Activated naive CD8-positive, alpha-beta T cell treated with anti-CD3 and anti-CD28 coated beads, Interleukin-2, amount 50 U/mL, for 16 hours (primary cell): ENCODE results near the gene TMCO1.
A peak's percentile ranks its signal among the peaks of the same experiment; 100 is the strongest.
"Not testable (repeated sequence)": the region's sequence is repeated elsewhere in the genome, so short reads cannot be mapped to it uniquely, and the experiment has no call there.

Experiments used
- DNase-seq: peaks from one replicate; pipeline ENCODE4 v3.0.0-alpha.2; 2020; ENCODE audit warnings: low read depth, low spot score

TMCO1 gene

GRCh38 chr1:165768513-165769394 lies at the start of gene TMCO1:
Gene TMCO1 (minus strand): TSS chr1:165768868. CDS start chr1:165768751, 117 bp downstream.
- DNase-seq = peak; percentile 76

- no peak for DNase-seq
These were observed 48.3 kb upstream of the TMCO1 start for GRCh38 chr1:165816826-165817497.

- no peak for DNase-seq
These were observed 47.5 kb upstream of the TMCO1 start for GRCh38 chr1:165816157-165816556.

- no peak for DNase-seq
These were observed 47.1 kb upstream of the TMCO1 start for GRCh38 chr1:165815725-165816124.

GRCh38 chr1:165807613-165808012 lies 38.9 kb upstream of the TMCO1 start:
- DNase-seq = no peak

- DNase-seq = not testable (repeated sequence)
These were observed 35.8 kb upstream of the TMCO1 start for GRCh38 chr1:165804513-165804912.

GRCh38 chr1:165799387-165799786 lies 30.7 kb upstream of the TMCO1 start:
- DNase-seq = no peak

GRCh38 chr1:165795894-165796293 lies 27.2 kb upstream of the TMCO1 start:
- DNase-seq = no peak

GRCh38 chr1:165793951-165794350 lies 25.3 kb upstream of the TMCO1 start:
- no peak for DNase-seq

GRCh38 chr1:165787741-165788140 lies 19.1 kb upstream of the TMCO1 start:
- DNase-seq = no peak

GRCh38 chr1:165783519-165783918 lies 14.9 kb upstream of the TMCO1 start:
- DNase-seq = not testable (repeated sequence)

- not testable (repeated sequence) for DNase-seq
These were observed 9.5 kb upstream of the TMCO1 start for GRCh38 chr1:165778197-165778596.

- DNase-seq = no peak
These were observed 4.8 kb upstream of the TMCO1 start for GRCh38 chr1:165773324-165773965.

- DNase-seq = no peak
These were observed 4.1 kb upstream of the TMCO1 start for GRCh38 chr1:165772739-165773138.

- DNase-seq = no peak
These were observed 4.4 kb downstream of the TMCO1 start for GRCh38 chr1:165764277-165764676.

- DNase-seq = no peak
These were observed 5.2 kb downstream of the TMCO1 start for GRCh38 chr1:165763442-165763841.

GRCh38 chr1:165762725-165763124 lies 5.9 kb downstream of the TMCO1 start:
- DNase-seq = no peak

- no peak for DNase-seq
These were observed 9.6 kb downstream of the TMCO1 start for GRCh38 chr1:165759095-165759494.

GRCh38 chr1:165755393-165756010 lies 13.2 kb downstream of the TMCO1 start:
- DNase-seq = no peak

- DNase-seq = no peak
These were observed 14.7 kb downstream of the TMCO1 start for GRCh38 chr1:165753934-165754333.

- no peak for DNase-seq
These were observed 20.1 kb downstream of the TMCO1 start for GRCh38 chr1:165748550-165748949.
